Smooth muscle cell (in vitro differentiated cells): Measurements from ENCODE around the gene PLEKHN1. TPM values are rescaled to one million over a fixed set of nuclear protein-coding genes. Genes with fewer than 3 reads are reported as not detected.

ENCODE experiments used
- DNase-seq: peaks from one replicate; lab custom pipeline; 2025; ENCODE audit not compliant: unreplicated experiment; lab: John Stamatoyannopoulos, UW
- H2AFZ ChIP-seq: fragments of 200-600 bp; sonication (generic); 2 replicates; pipeline ENCODE4 v1.6.0; 2016; ENCODE audit warnings: antibody characterized with exemption, low read depth, mild to moderate bottlenecking
- H3F3A ChIP-seq: fragments of 200-600 bp; sonication (generic); 2 replicates; pipeline ENCODE4 v1.6.0; 2017; ENCODE audit warnings: antibody characterized with exemption, low read depth
- H3K27ac ChIP-seq: fragments of 200-600 bp; sonication (generic); 2 replicates; pipeline ENCODE4 v1.5.1; 2016; ENCODE audit warnings: low read depth, mild to moderate bottlenecking
- H3K27me3 ChIP-seq: fragments of 200-600 bp; sonication (generic); 2 replicates; pipeline ENCODE4 v1.6.1; 2016; ENCODE audit warnings: low read depth, mild to moderate bottlenecking
- H3K36me3 ChIP-seq: fragments of 200-600 bp; sonication (generic); 2 replicates; pipeline ENCODE4 v1.5.1; 2016; ENCODE audit warnings: low read depth
- H3K4me1 ChIP-seq: fragments of 200-600 bp; sonication (generic); 2 replicates; pipeline ENCODE4 v1.5.1; 2016; ENCODE audit warnings: low read depth
- H3K4me2 ChIP-seq: fragments of 200-600 bp; sonication (generic); 2 replicates; pipeline ENCODE4 v1.6.0; 2016; ENCODE audit warnings: mild to moderate bottlenecking
- H3K4me3 ChIP-seq: fragments of 200-600 bp; sonication (generic); 2 replicates; pipeline ENCODE4 v1.5.1; 2016; ENCODE audit warnings: mild to moderate bottlenecking
- H3K79me2 ChIP-seq: fragments of 200-600 bp; sonication (generic); 2 replicates; pipeline ENCODE4 v1.6.0; 2016; ENCODE audit warnings: low read depth, mild to moderate bottlenecking
- H3K9ac ChIP-seq: fragments of 200-600 bp; sonication (generic); 2 replicates; pipeline ENCODE4 v1.6.0; 2016; ENCODE audit warnings: low read depth
- H3K9me3 ChIP-seq: fragments of 200-600 bp; sonication (generic); replicated peaks from 2 replicates; pipeline ENCODE4 v1.5.1; 2016; ENCODE audit warnings: low read depth
- H4K20me1 ChIP-seq: fragments of 200-600 bp; sonication (generic); 2 replicates; pipeline ENCODE4 v1.6.0; 2016; ENCODE audit warnings: low read depth
- CTCF ChIP-seq: fragments of 200-600 bp; sonication (generic); IDR thresholded peaks from 2 replicates; pipeline ENCODE4 v1.5.1; 2017; ENCODE audit warnings: borderline replicate concordance, mild to moderate bottlenecking, antibody characterized with exemption; ENCODE audit not compliant: insufficient read depth, poor library complexity, severe bottlenecking
- WGBS: methylation state at CpG from one replicate; pipeline ENCODE4 v1.1.7; 2016; ENCODE audit warnings: low lambda C conversion rate; 5-methylcytosine and 5-hydroxymethylcytosine counted together
- polyA plus RNA-seq: library from polyadenylated mRNA; unstranded; fragments of >200 nt; fragmentation: Nextera tagmentation; extraction: Ambion mirVana; gene quantifications from 2 replicates; pipeline ENCODE4 v1.2.1, GENCODE V29; 2016
- total RNA-seq: library from RNA; depleted of rRNA; stranded (reverse); fragments of >200 nt; gene quantifications from 2 replicates; pipeline ENCODE4 v1.2.3, GENCODE V29; 2014

Gene PLEKHN1
- total and polyA plus RNA-seq, 2 experiments from 2014 or later = 2.6 to 5.2 TPM

- Histone ChIP-seq H3K4me2 (no peak overlapping the region), H3K9me3 (no peaks in the 10 kb centered on the region), H3K4me1 (no peaks in the 10 kb centered on the region), H3F3A (no peaks in the 10 kb centered on the region), H3K4me3 (no peak overlapping the region), H3K27ac (no peak overlapping the region), H3K27me3 (peaks cover 15% of the 10 kb centered on the region), H3K79me2 (no peaks in the 10 kb centered on the region), H3K9ac (no peak overlapping the region), H2AFZ (no peak overlapping the region), H3K36me3 (no peaks in the 10 kb centered on the region), H4K20me1 (no peaks in the 10 kb centered on the region)
- no peak for TF ChIP-seq CTCF
- WGBS = 88% methylated on average over 41 of the region's 43 CpGs
- DNase-seq = no peak
These were observed 16.6 kb downstream of the PLEKHN1 start for GRCh38 chr1:982765-983436.

- peak overlapping the region; percentile 90 for H3K4me2 ChIP-seq
- H3K36me3 ChIP-seq = no peaks in the 10 kb centered on the region
- H2AFZ ChIP-seq = no peak overlapping the region
- peaks cover 15% of the 10 kb centered on the region for H3K27me3 ChIP-seq
- no peaks in the 10 kb centered on the region for H3F3A ChIP-seq
- H3K9me3 ChIP-seq = no peaks in the 10 kb centered on the region
- H3K27ac ChIP-seq = no peak overlapping the region
- WGBS = 39% methylated on average over 14 of the region's 29 CpGs
- no peak overlapping the region for H3K9ac ChIP-seq
- no peaks in the 10 kb centered on the region for H3K79me2 ChIP-seq
- H4K20me1 ChIP-seq = no peaks in the 10 kb centered on the region
- peak; percentile 40 for DNase-seq
- no peaks in the 10 kb centered on the region for H3K4me1 ChIP-seq
- H3K4me3 ChIP-seq = peak overlapping the region; percentile 47
- TF ChIP-seq CTCF = peak; percentile 90
These were observed 17.7 kb downstream of the PLEKHN1 start for GRCh38 chr1:983798-984475.

- no peak for DNase-seq
- no peak for TF ChIP-seq CTCF
- WGBS = 64% methylated on average over 12 of the region's 12 CpGs
- Histone ChIP-seq H3F3A (no peaks in the 10 kb centered on the region), H3K27ac (no peak overlapping the region), H3K9me3 (no peaks in the 10 kb centered on the region), H2AFZ (no peak overlapping the region), H3K27me3 (peaks cover 15% of the 10 kb centered on the region), H3K79me2 (no peaks in the 10 kb centered on the region), H3K36me3 (no peaks in the 10 kb centered on the region), H3K9ac (no peak overlapping the region), H3K4me2 (peak overlapping the region; percentile 90), H4K20me1 (no peaks in the 10 kb centered on the region), H3K4me3 (peak overlapping the region; percentile 47), H3K4me1 (no peaks in the 10 kb centered on the region)
These were observed 18.2 kb downstream of the PLEKHN1 start for GRCh38 chr1:984476-984814.
